HEK293T (cell line): ENCODE results near the gene LYRM9.
A peak's percentile ranks its signal among the peaks of the same experiment; 100 is the strongest.
"Not testable (repeated sequence)": the region's sequence is repeated elsewhere in the genome, so short reads cannot be mapped to it uniquely, and the experiment has no call there.

ENCODE experiments used
- CTCF ChIA-PET: fragments of 350-600 bp; formaldehyde crosslinking; extraction: SDS; loops from one replicate; lab custom pipeline; 2021; ENCODE audit warnings: antibody characterized with exemption, inconsistent platforms; lab: Yijun Ruan, JAX
- POLR2A ChIA-PET: fragments of 350-600 bp; formaldehyde crosslinking; extraction: SDS; loops from one replicate; lab custom pipeline; 2020; ENCODE audit warnings: antibody characterized with exemption, inconsistent platforms; lab: Yijun Ruan, JAX
- DNase-seq: peaks from one replicate; pipeline ENCODE4 v3.0.0; 2012; ENCODE audit warnings: mixed read lengths; ENCODE audit errors: extremely low spot score
- ARNT ChIP-seq: fragments of 450-650 bp; IDR thresholded peaks from 2 replicates; pipeline ENCODE4 v1.6.1; 2017; ENCODE audit warnings: mild to moderate bottlenecking
- BHLHE40 ChIP-seq: fragments of 450-650 bp; IDR thresholded peaks from 2 replicates; pipeline ENCODE4 v1.6.1; 2016; ENCODE audit warnings: mild to moderate bottlenecking, moderate library complexity, borderline replicate concordance
- CTBP1 ChIP-seq: fragments of 450-650 bp; IDR thresholded peaks from 2 replicates; pipeline ENCODE4 v1.6.1; 2016; ENCODE audit warnings: borderline replicate concordance
- ELF4 ChIP-seq: fragments of 450-650 bp; IDR thresholded peaks from 2 replicates; pipeline ENCODE4 v1.6.1; 2017; ENCODE audit warnings: antibody characterized with exemption
- FOXA1 ChIP-seq: fragments of 450-650 bp; IDR thresholded peaks from 2 replicates; pipeline ENCODE4 v1.6.1; 2016; ENCODE audit warnings: mild to moderate bottlenecking
- FOXK2 ChIP-seq: fragments of 450-650 bp; IDR thresholded peaks from 2 replicates; pipeline ENCODE4 v1.6.1; 2016; ENCODE audit warnings: mild to moderate bottlenecking
- FOXM1 ChIP-seq: fragments of 450-650 bp; IDR thresholded peaks from 2 replicates; pipeline ENCODE4 v1.6.1; 2017; ENCODE audit warnings: mild to moderate bottlenecking, borderline replicate concordance
- HDGF ChIP-seq: fragments of 450-650 bp; IDR thresholded peaks from 2 replicates; pipeline ENCODE4 v1.6.1; 2017; ENCODE audit warnings: antibody characterized with exemption, borderline replicate concordance
- L3MBTL2 ChIP-seq: fragments of 450-650 bp; conservative IDR thresholded peaks from 2 replicates; pipeline ENCODE4 v1.6.1; 2016; ENCODE audit warnings: mild to moderate bottlenecking
- LEF1 ChIP-seq: fragments of 450-650 bp; IDR thresholded peaks from 2 replicates; pipeline ENCODE4 v1.6.1; 2017; ENCODE audit warnings: mild to moderate bottlenecking, borderline replicate concordance
- NFRKB ChIP-seq: fragments of 450-650 bp; IDR thresholded peaks from 2 replicates; pipeline ENCODE4 v1.6.1; 2016; ENCODE audit warnings: mild to moderate bottlenecking, moderate library complexity
- SP1 ChIP-seq: fragments of 450-650 bp; IDR thresholded peaks from 2 replicates; pipeline ENCODE4 v1.6.1; 2017
- SUZ12 ChIP-seq: fragments of 450-650 bp; IDR thresholded peaks from 2 replicates; pipeline ENCODE4 v1.6.1; 2016; ENCODE audit warnings: mild to moderate bottlenecking
- TARDBP ChIP-seq: fragments of 450-650 bp; IDR thresholded peaks from 2 replicates; pipeline ENCODE4 v1.6.1; 2016
- ZNF384 ChIP-seq: fragments of 450-650 bp; IDR thresholded peaks from 2 replicates; pipeline ENCODE4 v1.6.1; 2016
- TF ChIP-seq, protein P1 (sequence below): fragments of 450-650 bp; IDR thresholded peaks from 2 replicates; pipeline ENCODE4 v1.6.1; 2016

LYRM9 gene

DNA sequence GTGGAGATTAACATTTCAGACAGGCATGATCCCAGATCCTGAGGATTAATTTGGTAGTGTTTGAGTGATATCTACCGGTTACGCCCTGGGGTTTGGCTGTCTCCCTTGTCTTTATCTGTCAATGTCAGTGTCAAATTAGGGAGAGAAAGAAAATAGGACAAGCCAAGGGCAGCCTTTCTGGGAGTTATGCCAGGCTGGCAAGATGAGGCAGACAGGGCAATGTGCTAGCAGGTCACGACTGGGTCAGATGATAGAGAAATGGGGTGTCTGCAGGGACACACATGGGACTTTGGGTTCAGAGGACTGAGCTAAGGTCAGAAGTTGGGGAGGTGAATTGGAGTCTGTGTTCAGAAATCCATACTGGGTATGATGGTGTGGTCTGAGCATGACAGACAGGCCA lies 27.4 kb upstream of the LYRM9 start:
- no peak for DNase-seq
- CTCF ChIA-PET, result no interaction called here
- no peak for TF ChIP-seq BHLHE40
- TF ChIP-seq, protein P1, sequence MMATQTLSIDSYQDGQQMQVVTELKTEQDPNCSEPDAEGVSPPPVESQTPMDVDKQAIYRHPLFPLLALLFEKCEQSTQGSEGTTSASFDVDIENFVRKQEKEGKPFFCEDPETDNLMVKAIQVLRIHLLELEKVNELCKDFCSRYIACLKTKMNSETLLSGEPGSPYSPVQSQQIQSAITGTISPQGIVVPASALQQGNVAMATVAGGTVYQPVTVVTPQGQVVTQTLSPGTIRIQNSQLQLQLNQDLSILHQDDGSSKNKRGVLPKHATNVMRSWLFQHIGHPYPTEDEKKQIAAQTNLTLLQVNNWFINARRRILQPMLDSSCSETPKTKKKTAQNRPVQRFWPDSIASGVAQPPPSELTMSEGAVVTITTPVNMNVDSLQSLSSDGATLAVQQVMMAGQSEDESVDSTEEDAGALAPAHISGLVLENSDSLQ, result no peak
- POLR2A ChIA-PET, result no interaction called here

DNA sequence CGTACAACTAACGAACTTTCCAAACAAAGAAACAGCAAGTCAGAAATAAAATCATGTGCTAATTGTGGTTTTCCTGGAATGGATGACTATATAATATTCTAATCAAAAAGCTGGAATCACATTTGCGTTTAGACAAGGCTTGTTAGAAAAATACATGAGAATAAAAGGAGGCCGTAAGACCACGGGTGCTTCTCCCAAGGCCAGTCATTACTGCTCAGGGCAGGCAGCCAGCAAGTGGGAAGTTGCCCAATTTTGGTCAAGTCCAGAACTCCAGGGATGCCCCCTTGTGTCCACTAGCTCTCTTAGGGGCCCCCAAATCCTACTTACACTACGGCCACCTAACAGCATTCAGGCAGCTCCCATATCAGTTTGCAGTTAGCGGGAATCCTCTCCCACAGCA lies 25.9 kb upstream of the LYRM9 start:
- TF ChIP-seq LEF1 (no peak), NFRKB (no peak), ARNT (no peak), FOXA1 (no peak), CTBP1 (no peak), BHLHE40 (no peak), ELF4 (no peak), FOXM1 (no peak), SP1 (no peak), FOXK2 (no peak), HDGF (no peak), TARDBP (no peak), L3MBTL2 (no peak), SUZ12 (no peak), ZNF384 (no peak)
- TF ChIP-seq, protein P1, result no peak
- ChIA-PET POLR2A (no interaction called here), CTCF (interaction anchor here (0.7 kb wide), 1 partner anchor 114 kb away, joined by 3 read pairs; no protein-coding TSS in a partner anchor)
- DNase-seq, result no peak

DNA sequence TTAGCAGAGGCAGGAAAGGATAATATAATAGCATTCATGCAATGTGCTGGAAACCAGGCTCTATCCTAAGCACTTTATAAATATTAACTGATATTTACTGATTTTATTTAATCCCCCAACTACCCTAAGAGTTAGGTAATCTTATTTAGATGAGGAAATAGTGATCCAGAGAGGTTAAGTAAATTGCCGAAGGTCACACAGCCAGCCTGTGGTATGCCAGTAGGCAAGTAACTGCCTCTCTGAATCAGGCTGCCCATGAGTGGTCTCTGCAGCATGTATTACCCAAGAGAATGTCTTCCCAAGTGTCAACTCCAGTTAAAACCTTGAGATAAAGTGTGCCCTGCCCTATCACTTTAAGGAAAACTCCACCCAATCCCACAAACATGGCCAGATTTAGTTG lies 25.3 kb upstream of the LYRM9 start:
- CTCF ChIA-PET, result interaction anchor here (0.7 kb wide), 1 partner anchor 113 kb away, joined by 3 read pairs; no protein-coding TSS in a partner anchor
- TF ChIP-seq L3MBTL2 (no peak), SUZ12 (no peak), CTBP1 (no peak), FOXA1 (no peak), BHLHE40 (no peak)
- TF ChIP-seq, protein P1, result no peak
- POLR2A ChIA-PET, result no interaction called here
- DNase-seq, result no peak

DNA sequence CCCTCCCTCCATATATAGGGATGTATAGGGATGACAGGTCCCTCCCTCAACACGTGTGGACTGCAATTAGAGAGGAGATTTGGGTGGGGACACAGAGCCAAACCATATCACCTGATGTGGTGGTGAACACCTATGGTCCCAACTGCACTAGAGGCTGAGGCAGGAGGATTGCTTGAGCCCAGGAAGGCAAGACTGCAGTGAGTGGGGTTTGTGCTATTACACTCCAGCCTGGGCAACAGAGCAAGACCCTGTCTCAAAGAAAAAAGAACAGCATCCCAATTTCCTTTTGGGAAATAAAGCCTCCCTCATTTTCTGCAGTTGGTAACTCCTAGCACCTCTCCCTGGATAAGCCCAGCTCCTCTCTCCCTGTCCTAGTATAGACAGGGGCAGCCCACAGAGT lies 23.8 kb upstream of the LYRM9 start:
- TF ChIP-seq BHLHE40 (no peak), SUZ12 (no peak), ARNT (no peak), L3MBTL2 (no peak), FOXM1 (no peak), LEF1 (no peak), CTBP1 (no peak), FOXA1 (no peak), FOXK2 (no peak)
- TF ChIP-seq, protein P1, result no peak
- no peak for DNase-seq
- ChIA-PET CTCF (no interaction called here), POLR2A (no interaction called here)

DNA sequence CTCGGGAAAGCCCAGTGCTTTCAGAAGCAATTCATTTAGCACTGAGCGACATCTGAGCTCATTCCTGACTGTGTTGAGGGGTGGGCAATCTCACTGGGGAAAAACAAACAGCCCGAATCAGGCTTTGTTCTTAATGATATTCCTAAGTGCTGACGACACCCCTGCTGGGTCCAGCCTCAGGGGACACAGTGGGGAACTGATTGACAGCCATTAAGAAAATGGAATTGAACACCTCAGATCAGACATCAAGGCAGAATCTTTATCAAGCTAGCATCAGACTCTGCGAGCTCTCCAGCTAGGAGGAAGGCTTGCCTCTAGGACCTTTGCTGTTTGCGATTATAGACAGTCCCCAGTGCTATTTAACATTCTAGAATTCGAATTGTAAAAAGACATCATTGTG lies 22.5 kb upstream of the LYRM9 start:
- peak; percentile 45 for DNase-seq
- TF ChIP-seq FOXA1, result no peak
- TF ChIP-seq SP1, result no peak
- TF ChIP-seq TARDBP, result no peak
- TF ChIP-seq CTBP1, result peak; percentile 92
- TF ChIP-seq LEF1, result peak; percentile 97
- no peak for TF ChIP-seq SUZ12
- no peak for TF ChIP-seq ARNT
- TF ChIP-seq FOXK2, result no peak
- no peak for TF ChIP-seq NFRKB
- no peak for TF ChIP-seq HDGF
- TF ChIP-seq, protein P1, result peak; percentile 98
- no peak for TF ChIP-seq BHLHE40
- TF ChIP-seq ELF4, result no peak
- CTCF ChIA-PET, result interaction anchor here (0.8 to 1.8 kb wide), 3 partner anchors 22 to 110 kb away, joined by 3 to 5 read pairs (median 3); no protein-coding TSS in a partner anchor
- POLR2A ChIA-PET, result no interaction called here

DNA sequence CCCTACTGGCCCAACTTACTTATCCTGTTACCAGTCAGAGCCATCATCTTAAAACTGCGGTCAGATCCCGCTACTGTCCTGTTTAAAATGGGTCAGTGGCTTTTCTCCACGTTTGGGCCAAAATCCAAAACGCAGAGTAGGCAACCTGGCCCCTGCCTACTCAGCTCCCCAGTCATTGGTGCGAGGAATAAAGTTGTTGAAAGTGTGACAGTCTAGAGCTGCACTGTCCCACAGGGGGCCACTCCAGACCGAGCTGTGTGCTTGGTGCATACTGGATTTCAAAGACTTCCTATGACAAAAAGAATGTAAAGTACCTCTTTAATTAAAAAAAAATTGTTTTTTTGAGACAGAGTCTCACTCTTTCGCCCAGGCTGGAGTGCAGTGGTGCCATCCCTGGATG lies 21.2 kb upstream of the LYRM9 start:
- CTCF ChIA-PET, result interaction anchor here (1.8 kb wide), 1 partner anchor 21 kb away, joined by 5 read pairs; no protein-coding TSS in a partner anchor
- TF ChIP-seq SUZ12, result no peak
- TF ChIP-seq FOXA1, result no peak
- no peak for TF ChIP-seq FOXK2
- no peak for TF ChIP-seq BHLHE40
- POLR2A ChIA-PET, result no interaction called here
- no peak for DNase-seq

DNA sequence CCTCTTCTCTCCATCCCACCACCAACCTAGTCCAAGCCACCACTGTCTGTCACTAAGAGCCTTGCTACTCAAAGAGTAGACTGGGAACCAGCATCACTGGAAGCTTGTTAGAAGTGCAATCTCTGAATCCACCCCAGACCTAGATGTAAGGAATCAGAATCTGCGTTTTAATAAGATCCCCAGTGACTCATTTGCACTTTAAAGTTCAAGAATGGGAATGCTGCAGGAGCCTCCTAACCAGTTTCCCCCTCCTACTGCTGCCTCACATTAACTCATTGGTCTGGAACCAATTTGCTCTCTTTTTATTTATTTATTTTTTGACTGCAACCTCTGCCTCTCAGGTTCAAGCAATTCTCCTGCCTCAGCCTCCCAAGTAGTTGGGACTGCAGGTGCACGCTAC lies 19.8 kb upstream of the LYRM9 start:
- no peak for DNase-seq
- no peak for TF ChIP-seq FOXM1
- TF ChIP-seq HDGF, result no peak
- no peak for TF ChIP-seq LEF1
- TF ChIP-seq SUZ12, result no peak
- TF ChIP-seq TARDBP, result no peak
- no peak for TF ChIP-seq FOXK2
- TF ChIP-seq BHLHE40, result no peak
- TF ChIP-seq FOXA1, result no peak
- TF ChIP-seq SP1, result no peak
- TF ChIP-seq ELF4, result no peak
- TF ChIP-seq, protein P1, result no peak
- no peak for TF ChIP-seq ZNF384
- TF ChIP-seq L3MBTL2, result no peak
- TF ChIP-seq ARNT, result no peak
- TF ChIP-seq NFRKB, result no peak
- no peak for TF ChIP-seq CTBP1
- POLR2A ChIA-PET, result no interaction called here
- CTCF ChIA-PET, result interaction anchor here (0.8 kb wide), 1 partner anchor 19 kb away, joined by 3 read pairs; no protein-coding TSS in a partner anchor

DNA sequence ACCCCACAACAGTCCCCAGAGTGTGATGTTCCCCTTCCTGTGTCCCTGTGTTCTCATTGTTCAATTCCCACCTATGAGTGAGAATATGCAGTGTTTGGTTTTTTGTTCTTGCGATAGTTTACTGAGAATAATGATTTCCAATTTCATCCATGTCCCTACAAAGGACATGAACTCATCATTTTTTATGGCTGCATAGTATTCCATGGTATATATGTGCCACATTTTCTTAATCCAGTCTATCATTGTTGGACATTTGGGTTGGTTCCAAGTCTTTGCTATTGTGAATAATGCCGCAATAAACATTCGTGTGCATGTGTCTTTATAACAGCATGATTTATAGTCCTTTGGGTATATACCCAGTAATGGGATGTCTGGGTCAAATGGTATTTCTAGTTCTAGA lies 19.1 kb upstream of the LYRM9 start:
- CTCF ChIA-PET, result interaction anchor here (0.8 kb wide), 1 partner anchor 19 kb away, joined by 3 read pairs; no protein-coding TSS in a partner anchor
- POLR2A ChIA-PET, DNase-seq: not testable (repeated sequence)
